Loucy (cell line): Measurements from ENCODE around the gene MRPL36.

Source experiments
- H2AFZ ChIP-seq: fragments of 200-600 bp; sonication (generic); 2 replicates; pipeline ENCODE4 v1.6.0; 2016; ENCODE audit warnings: antibody characterized with exemption, mild to moderate bottlenecking, low read length, moderate library complexity
- H3F3A ChIP-seq: fragments of 200-600 bp; 2 replicates; pipeline ENCODE4 v1.6.0; 2016; ENCODE audit warnings: antibody characterized with exemption, low read depth, mild to moderate bottlenecking
- H3K27me3 ChIP-seq: fragments of 200-600 bp; sonication (generic); 2 replicates; pipeline ENCODE4 v1.6.1; 2014; ENCODE audit warnings: low read length, mild to moderate bottlenecking; ENCODE audit not compliant: insufficient read depth, poor library complexity, severe bottlenecking
- H3K36me3 ChIP-seq: fragments of 200-600 bp; sonication (generic); 2 replicates; pipeline ENCODE4 v1.6.1; 2016; ENCODE audit warnings: low read length; ENCODE audit not compliant: insufficient read depth
- H3K4me1 ChIP-seq: fragments of 200-600 bp; sonication (generic); 2 replicates; pipeline ENCODE4 v1.5.1; 2014; ENCODE audit warnings: low read length, mild to moderate bottlenecking; ENCODE audit not compliant: insufficient read depth, poor library complexity, severe bottlenecking
- H3K4me2 ChIP-seq: fragments of 200-600 bp; sonication (generic); 2 replicates; pipeline ENCODE4 v1.6.0; 2014; ENCODE audit warnings: antibody characterized with exemption, low read length, low read depth, mild to moderate bottlenecking; ENCODE audit not compliant: poor library complexity, severe bottlenecking
- H3K4me3 ChIP-seq: fragments of 200-600 bp; sonication (generic); 2 replicates; pipeline ENCODE4 v1.5.1; 2014; ENCODE audit warnings: low read length, mild to moderate bottlenecking, mixed read lengths; ENCODE audit not compliant: poor library complexity, severe bottlenecking
- H3K79me2 ChIP-seq: fragments of 200-600 bp; sonication (generic); 2 replicates; pipeline ENCODE4 v1.6.1; 2014; ENCODE audit warnings: low read length; ENCODE audit not compliant: insufficient read depth
- H3K9ac ChIP-seq: fragments of 200-600 bp; sonication (generic); 2 replicates; pipeline ENCODE4 v1.6.0; 2014; ENCODE audit warnings: mild to moderate bottlenecking, low read depth, low read length, moderate library complexity; ENCODE audit not compliant: poor library complexity, severe bottlenecking
- H3K9me2 ChIP-seq: fragments of 200-600 bp; sonication (generic); replicated peaks from 2 replicates; pipeline ENCODE4 v1.6.1; 2016; ENCODE audit warnings: low read depth, low read length, mixed read lengths
- H3K9me3 ChIP-seq: fragments of 200-600 bp; sonication (generic); 2 replicates; pipeline ENCODE4 v1.6.1; 2014; ENCODE audit warnings: mild to moderate bottlenecking, antibody characterized with exemption, low read length, low read depth; ENCODE audit not compliant: insufficient read depth
- H4K20me1 ChIP-seq: fragments of 200-600 bp; sonication (generic); 2 replicates; pipeline ENCODE4 v1.6.0; 2014; ENCODE audit warnings: antibody characterized with exemption, low read length, mild to moderate bottlenecking; ENCODE audit not compliant: insufficient read depth, poor library complexity, severe bottlenecking
- CTCF ChIP-seq: fragments of 200-600 bp; sonication (generic); conservative IDR thresholded peaks from 2 replicates; pipeline ENCODE4 v1.5.1; 2014; ENCODE audit warnings: mild to moderate bottlenecking, antibody characterized with exemption, low read length
- EZH2phosphoT487 ChIP-seq: fragments of 200-600 bp; IDR thresholded peaks from 2 replicates; pipeline ENCODE4 v1.6.1; 2018; ENCODE audit warnings: antibody characterized with exemption, mild to moderate bottlenecking, moderate library complexity, borderline replicate concordance

Gene MRPL36

GRCh38 chr5:1797855-1798254 lies 1.8 kb downstream of the MRPL36 start:
- Histone ChIP-seq H3K27me3 (no peaks in the 10 kb centered on the region), H3K9ac (peak overlapping the region; percentile 82), H3K9me3 (no peaks in the 10 kb centered on the region), H3K4me3 (peak overlapping the region; percentile 80), H3K9me2 (no peaks in the 10 kb centered on the region), H3K4me1 (peaks cover 32% of the 10 kb centered on the region), H3K79me2 (peaks cover 53% of the 10 kb centered on the region), H3F3A (no peaks in the 10 kb centered on the region), H3K36me3 (no peaks in the 10 kb centered on the region), H3K4me2 (peak overlapping the region; percentile 74), H4K20me1 (peaks cover 19% of the 10 kb centered on the region), H2AFZ (no peak overlapping the region)
- TF ChIP-seq CTCF (no peak), EZH2phosphoT487 (no peak)

- Histone ChIP-seq H2AFZ (no peak overlapping the region), H3K4me2 (peak overlapping the region; percentile 74), H3K36me3 (no peaks in the 10 kb centered on the region), H3K27me3 (no peaks in the 10 kb centered on the region), H3K9me2 (no peaks in the 10 kb centered on the region), H4K20me1 (peaks cover 14% of the 10 kb centered on the region), H3F3A (peaks cover 3% of the 10 kb centered on the region; the same call in 1 of the 2 replicates), H3K4me3 (peak overlapping the region; percentile 80), H3K79me2 (peaks cover 47% of the 10 kb centered on the region), H3K9ac (peak overlapping the region; percentile 82), H3K4me1 (peaks cover 31% of the 10 kb centered on the region), H3K9me3 (no peaks in the 10 kb centered on the region)
- no peak for TF ChIP-seq CTCF
- TF ChIP-seq EZH2phosphoT487 = no peak
Observed at GRCh38 chr5:1797103-1797800, 2.4 kb downstream of the MRPL36 start.

GRCh38 chr5:1796371-1797102 lies 3.1 kb downstream of the MRPL36 start:
- Histone ChIP-seq H3K27me3 (no peaks in the 10 kb centered on the region), H3K9ac (no peak overlapping the region), H3K4me2 (peak overlapping the region; percentile 74), H3K79me2 (peaks cover 40% of the 10 kb centered on the region), H3K4me3 (no peak overlapping the region), H3F3A (peaks cover 3% of the 10 kb centered on the region; the same call in 1 of the 2 replicates), H2AFZ (no peak overlapping the region), H3K36me3 (no peaks in the 10 kb centered on the region), H4K20me1 (peaks cover 10% of the 10 kb centered on the region), H3K9me3 (no peaks in the 10 kb centered on the region), H3K9me2 (no peaks in the 10 kb centered on the region), H3K4me1 (peaks cover 35% of the 10 kb centered on the region)
- TF ChIP-seq EZH2phosphoT487 = no peak
- no peak for TF ChIP-seq CTCF
